ENCODE measurements around the gene KIF26B. TPM values are rescaled to one million over a fixed set of nuclear protein-coding genes. Genes with fewer than 3 reads are reported as not detected.

KIF26B gene
- polyA plus RNA-seq, 2 of the 4 experiments (the other 2 are of a cell fraction): 0.01 to 0.04 TPM

DNA sequence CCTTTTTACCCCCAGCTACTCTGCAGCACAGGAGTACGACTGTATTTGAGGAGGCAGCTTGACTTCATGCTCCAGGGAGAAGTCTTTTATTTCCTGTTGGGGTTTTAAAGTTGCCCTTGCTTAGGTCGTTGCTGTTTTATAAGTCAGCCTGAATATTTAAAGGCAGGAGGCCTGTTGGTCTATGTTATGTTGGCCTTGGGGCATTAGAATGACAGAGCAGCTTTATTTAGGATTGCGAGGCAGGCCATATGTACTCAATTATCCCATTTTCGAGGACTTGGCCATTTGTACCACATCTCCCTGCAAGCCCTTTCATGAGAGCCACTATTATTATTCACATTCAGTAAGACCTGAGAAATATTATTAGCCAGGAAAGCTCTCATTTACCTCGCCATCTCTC lies 47.0 kb downstream of the KIF26B start:
- Histone ChIP-seq H3K27ac (no peak overlapping the region), H3K4me1 (no peaks in the 10 kb centered on the region), H3K4me3 (no peak overlapping the region), H3K4me2 (no peak overlapping the region), H3K9me3 (peaks cover 12% of the 10 kb centered on the region)
- DNase-seq (ENCODE audit: low read depth in 1 of 2, low spot score in 1 of 2) (no peak), FAIRE-seq (no peak), ATAC-seq (no peak)
- POLR2A ChIA-PET: no interaction called here
- WGBS (ENCODE audit: missing lambda C conversion rate): 44% methylated on average over 5 of the region's 5 CpGs
- CTCF ChIA-PET: no interaction called here
- TF ChIP-seq, protein P1, sequence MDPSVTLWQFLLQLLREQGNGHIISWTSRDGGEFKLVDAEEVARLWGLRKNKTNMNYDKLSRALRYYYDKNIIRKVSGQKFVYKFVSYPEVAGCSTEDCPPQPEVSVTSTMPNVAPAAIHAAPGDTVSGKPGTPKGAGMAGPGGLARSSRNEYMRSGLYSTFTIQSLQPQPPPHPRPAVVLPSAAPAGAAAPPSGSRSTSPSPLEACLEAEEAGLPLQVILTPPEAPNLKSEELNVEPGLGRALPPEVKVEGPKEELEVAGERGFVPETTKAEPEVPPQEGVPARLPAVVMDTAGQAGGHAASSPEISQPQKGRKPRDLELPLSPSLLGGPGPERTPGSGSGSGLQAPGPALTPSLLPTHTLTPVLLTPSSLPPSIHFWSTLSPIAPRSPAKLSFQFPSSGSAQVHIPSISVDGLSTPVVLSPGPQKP (IDR thresholded peaks at IDR 0.05; ENCODE audit: low read depth, low read length): no peak
- TF ChIP-seq CBX8 (IDR thresholded peaks at IDR 0.05) (no peak), HDAC2 (IDR thresholded peaks at IDR 0.05) (no peak), ZFP36 (IDR thresholded peaks at IDR 0.05; ENCODE audit: borderline replicate concordance, partially characterized antibody) (no peak), TP53 (CRISPR knock-in tag; IDR thresholded peaks at IDR 0.05) (no peak), HOXA7 (CRISPR knock-in tag; IDR thresholded peaks at IDR 0.05) (no peak), ZSCAN20 (CRISPR knock-in tag; IDR thresholded peaks at IDR 0.05) (no peak), POLR2AphosphoS2 (conservative IDR thresholded peaks at IDR 0.05; ENCODE audit: low read length) (no peak), MAFK (IDR thresholded peaks at IDR 0.05; ENCODE audit: partially characterized antibody) (no peak)
- TF ChIP-seq, protein P2, sequence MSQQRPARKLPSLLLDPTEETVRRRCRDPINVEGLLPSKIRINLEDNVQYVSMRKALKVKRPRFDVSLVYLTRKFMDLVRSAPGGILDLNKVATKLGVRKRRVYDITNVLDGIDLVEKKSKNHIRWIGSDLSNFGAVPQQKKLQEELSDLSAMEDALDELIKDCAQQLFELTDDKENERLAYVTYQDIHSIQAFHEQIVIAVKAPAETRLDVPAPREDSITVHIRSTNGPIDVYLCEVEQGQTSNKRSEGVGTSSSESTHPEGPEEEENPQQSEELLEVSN (IDR thresholded peaks at IDR 0.05; ENCODE audit: borderline replicate concordance, low read depth): no peak
- TF ChIP-seq, protein P3, sequence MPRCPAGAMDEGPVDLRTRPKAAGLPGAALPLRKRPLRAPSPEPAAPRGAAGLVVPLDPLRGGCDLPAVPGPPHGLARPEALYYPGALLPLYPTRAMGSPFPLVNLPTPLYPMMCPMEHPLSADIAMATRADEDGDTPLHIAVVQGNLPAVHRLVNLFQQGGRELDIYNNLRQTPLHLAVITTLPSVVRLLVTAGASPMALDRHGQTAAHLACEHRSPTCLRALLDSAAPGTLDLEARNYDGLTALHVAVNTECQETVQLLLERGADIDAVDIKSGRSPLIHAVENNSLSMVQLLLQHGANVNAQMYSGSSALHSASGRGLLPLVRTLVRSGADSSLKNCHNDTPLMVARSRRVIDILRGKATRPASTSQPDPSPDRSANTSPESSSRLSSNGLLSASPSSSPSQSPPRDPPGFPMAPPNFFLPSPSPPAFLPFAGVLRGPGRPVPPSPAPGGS (IDR thresholded peaks at IDR 0.05): no peak

DNA sequence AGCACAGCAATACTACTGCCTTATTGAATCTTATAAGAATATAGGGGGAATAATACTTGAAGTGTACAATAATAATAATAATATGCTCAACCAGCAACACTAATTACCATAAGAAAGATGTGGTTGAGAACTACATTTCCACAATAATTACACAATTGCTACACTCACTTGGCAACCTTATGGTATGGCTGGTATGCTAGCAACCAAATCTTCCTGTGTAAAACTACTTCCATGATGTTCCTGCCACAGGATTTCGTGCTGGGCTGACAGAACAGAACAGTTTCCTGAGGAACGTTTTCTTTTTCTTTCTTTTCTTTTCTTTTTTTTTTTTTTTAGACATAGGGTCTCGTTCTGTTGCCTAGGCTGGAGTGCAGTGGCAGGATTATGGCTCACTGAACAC lies 50.6 kb downstream of the KIF26B start:
- CTCF ChIA-PET: no interaction called here
- FAIRE-seq (no peak), DNase-seq (ENCODE audit: low read depth in 1 of 2, low spot score in 1 of 2) (no peak), ATAC-seq (no peak)
- H3K4me2 ChIP-seq: no peak overlapping the region
- H3K27ac ChIP-seq: no peak overlapping the region
- no peaks in the 10 kb centered on the region for H3K4me1 ChIP-seq
- H3K9me3 ChIP-seq: peaks cover 27% of the 10 kb centered on the region
- H3K4me3 ChIP-seq: no peak overlapping the region
- 14% methylated on average over 3 of the region's 3 CpGs for WGBS (ENCODE audit: missing lambda C conversion rate)
- POLR2A ChIA-PET: no interaction called here
- TF ChIP-seq ZNF302 (CRISPR knock-in tag; IDR thresholded peaks at IDR 0.05): no peak
- TF ChIP-seq JUN (IDR thresholded peaks at IDR 0.05): no peak
- no peak for TF ChIP-seq RNF2 (IDR thresholded peaks at IDR 0.05; ENCODE audit: borderline replicate concordance, low read depth)
- no peak for TF ChIP-seq SMC3 (IDR thresholded peaks at IDR 0.05)
- TF ChIP-seq KDM5A (IDR thresholded peaks at IDR 0.05): no peak
- no peak for TF ChIP-seq NR3C1 (IDR thresholded peaks at IDR 0.05)
- no peak for TF ChIP-seq EHMT2 (IDR thresholded peaks at IDR 0.05; ENCODE audit: low read depth)
- TF ChIP-seq HOXB13 (CRISPR knock-in tag; IDR thresholded peaks at IDR 0.05; ENCODE audit: low read depth): no peak
- TF ChIP-seq, protein P1 (IDR thresholded peaks at IDR 0.05; ENCODE audit: low read depth, low read length): no peak
- no peak for TF ChIP-seq RCOR1 (IDR thresholded peaks at IDR 0.05; ENCODE audit: low read depth, low read length)
- TF ChIP-seq ZFP36 (IDR thresholded peaks at IDR 0.05; ENCODE audit: borderline replicate concordance, partially characterized antibody): no peak
- no peak for TF ChIP-seq HOXB5 (CRISPR knock-in tag; IDR thresholded peaks at IDR 0.05)
- TF ChIP-seq, protein P4, sequence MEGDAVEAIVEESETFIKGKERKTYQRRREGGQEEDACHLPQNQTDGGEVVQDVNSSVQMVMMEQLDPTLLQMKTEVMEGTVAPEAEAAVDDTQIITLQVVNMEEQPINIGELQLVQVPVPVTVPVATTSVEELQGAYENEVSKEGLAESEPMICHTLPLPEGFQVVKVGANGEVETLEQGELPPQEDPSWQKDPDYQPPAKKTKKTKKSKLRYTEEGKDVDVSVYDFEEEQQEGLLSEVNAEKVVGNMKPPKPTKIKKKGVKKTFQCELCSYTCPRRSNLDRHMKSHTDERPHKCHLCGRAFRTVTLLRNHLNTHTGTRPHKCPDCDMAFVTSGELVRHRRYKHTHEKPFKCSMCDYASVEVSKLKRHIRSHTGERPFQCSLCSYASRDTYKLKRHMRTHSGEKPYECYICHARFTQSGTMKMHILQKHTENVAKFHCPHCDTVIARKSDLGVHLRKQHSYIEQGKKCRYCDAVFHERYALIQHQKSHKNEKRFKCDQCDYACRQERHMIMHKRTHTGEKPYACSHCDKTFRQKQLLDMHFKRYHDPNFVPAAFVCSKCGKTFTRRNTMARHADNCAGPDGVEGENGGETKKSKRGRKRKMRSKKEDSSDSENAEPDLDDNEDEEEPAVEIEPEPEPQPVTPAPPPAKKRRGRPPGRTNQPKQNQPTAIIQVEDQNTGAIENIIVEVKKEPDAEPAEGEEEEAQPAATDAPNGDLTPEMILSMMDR (IDR thresholded peaks at IDR 0.05): no peak
- no peak for TF ChIP-seq CEBPB (IDR thresholded peaks at IDR 0.05)
- no peak for TF ChIP-seq KDM1A (IDR thresholded peaks at IDR 0.05; ENCODE audit: low read depth)
- TF ChIP-seq RARB (CRISPR knock-in tag; IDR thresholded peaks at IDR 0.05): no peak
- TF ChIP-seq RAD21 (conservative IDR thresholded peaks at IDR 0.05 in 1 of 2, IDR thresholded peaks at IDR 0.05 in 1 of 2): no peak
- TF ChIP-seq, protein P3 (IDR thresholded peaks at IDR 0.05): no peak
- no peak for TF ChIP-seq MAZ (IDR thresholded peaks at IDR 0.05; ENCODE audit: borderline replicate concordance, low read depth, low read length)

Measured in A549 (cell line).